Stimulated activated memory B cell treated with anti-CD40 and anti-IgM and Interleukin-4, amounts not matched to agents 10 μg/mL and 1 μg/mL and 100 μg/mL, for 72 hours (primary cell): ENCODE results near the gene HMGB4.

Experiments
- ATAC-seq: fragments of 150-1000 bp; cut with Tn5 transposase; 2 replicates; pipeline ENCODE4 v1.10.0; 2021
- H3K27ac Mint-ChIP-seq: one replicate; pipeline ENCODE4 v1.8.0; 2022; ENCODE audit warnings: mild to moderate bottlenecking, mixed read lengths
- H3K27me3 Mint-ChIP-seq: one replicate; pipeline ENCODE4 v1.8.0; 2022; ENCODE audit warnings: mixed read lengths
- H3K36me3 Mint-ChIP-seq: one replicate; pipeline ENCODE4 v1.8.0; 2022; ENCODE audit warnings: mixed read lengths
- H3K4me1 Mint-ChIP-seq: one replicate; pipeline ENCODE4 v1.8.0; 2022; ENCODE audit warnings: mixed read lengths
- H3K4me3 Mint-ChIP-seq: one replicate; pipeline ENCODE4 v1.8.0; 2022; ENCODE audit warnings: mild to moderate bottlenecking, moderate library complexity, mixed read lengths
- H3K9me3 Mint-ChIP-seq: one replicate; pipeline ENCODE4 v1.8.0; 2022; ENCODE audit warnings: mixed read lengths

Gene HMGB4

DNA sequence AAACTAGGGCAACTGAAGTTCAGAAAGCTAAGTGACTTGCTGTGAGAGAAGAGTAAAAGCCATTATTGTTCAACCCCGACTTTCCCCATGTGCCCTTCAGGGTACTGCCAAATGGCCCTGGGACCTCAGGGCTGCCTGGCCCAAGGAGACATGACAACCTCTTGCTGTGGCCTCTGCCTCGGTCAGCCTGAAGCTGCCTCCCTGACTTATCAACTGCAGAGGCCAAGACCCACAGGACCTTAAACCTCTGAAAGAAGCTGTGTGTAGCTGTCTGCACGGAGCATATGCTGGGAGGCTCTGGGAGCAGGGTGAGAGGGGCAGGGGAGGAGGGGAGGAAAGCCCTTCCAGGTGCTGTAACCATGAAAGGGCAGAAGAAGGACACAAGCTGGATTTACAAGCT lies 35.9 kb downstream of the HMGB4 start:
- Mint-ChIP-seq H3K27ac (no peak overlapping the region), H3K36me3 (no peaks in the 10 kb centered on the region), H3K4me3 (no peak overlapping the region), H3K4me1 (peaks cover 6% of the 10 kb centered on the region), H3K9me3 (no peaks in the 10 kb centered on the region), H3K27me3 (no peaks in the 10 kb centered on the region)
- peak; percentile 21 for ATAC-seq

DNA sequence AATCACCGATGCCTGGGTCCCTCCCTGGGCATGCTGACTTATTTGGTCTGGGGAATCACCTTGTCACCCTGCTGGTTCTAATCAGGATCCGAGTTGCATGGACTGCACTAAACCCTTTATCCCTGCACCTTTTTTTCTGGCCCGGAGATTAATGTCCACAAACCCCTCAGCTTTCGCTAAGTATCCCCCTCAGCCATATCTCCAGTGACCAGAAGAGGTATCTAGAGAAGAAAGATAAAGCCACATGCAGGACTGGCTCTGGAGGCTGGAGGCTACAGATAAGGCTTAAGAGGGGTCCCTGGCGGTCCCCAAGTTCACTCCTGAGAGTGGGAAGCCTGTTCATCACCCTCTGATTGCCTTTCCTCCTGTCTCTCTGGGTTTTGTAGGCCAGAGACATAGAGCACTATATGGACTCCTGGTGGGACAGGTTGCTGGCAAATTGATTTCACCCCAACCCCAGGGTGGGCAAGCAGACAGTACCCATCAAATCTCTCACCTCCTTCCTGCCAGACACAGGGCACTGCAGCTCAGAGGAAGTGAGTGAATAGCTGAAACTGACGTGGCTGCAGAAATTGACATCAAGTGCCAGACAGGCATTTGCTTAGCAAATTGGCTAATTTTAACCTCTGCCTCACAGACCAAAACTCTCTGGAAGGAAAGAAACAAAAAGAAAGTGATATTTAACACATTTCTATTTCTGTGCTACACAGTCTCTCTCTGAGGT lies 38.8 kb downstream of the HMGB4 start:
- H3K4me1 Mint-ChIP-seq: peaks cover 6% of the 10 kb centered on the region
- peaks cover 9% of the 10 kb centered on the region for H3K27me3 Mint-ChIP-seq
- H3K27ac Mint-ChIP-seq: no peak overlapping the region
- no peak overlapping the region for H3K4me3 Mint-ChIP-seq
- ATAC-seq: no peak
- no peaks in the 10 kb centered on the region for H3K9me3 Mint-ChIP-seq
- H3K36me3 Mint-ChIP-seq: no peaks in the 10 kb centered on the region

DNA sequence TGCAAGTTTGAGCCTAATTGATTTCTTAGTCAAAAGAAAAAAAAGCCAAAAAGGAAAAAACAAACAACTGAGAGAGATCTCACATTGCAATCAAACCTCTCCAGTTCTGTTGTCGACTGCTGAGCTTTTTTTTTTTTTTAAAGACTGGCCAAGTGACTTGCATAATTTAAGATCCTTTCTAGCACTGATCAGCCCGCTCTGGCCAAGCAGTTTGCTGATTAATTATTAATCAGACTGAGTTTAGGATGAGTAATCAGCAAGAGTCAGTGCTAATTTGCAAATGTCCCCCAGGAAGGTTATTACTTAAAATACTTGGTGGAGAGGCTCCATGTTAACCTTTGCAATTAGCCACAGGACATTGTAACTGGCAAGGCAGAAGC lies 39.3 kb downstream of the HMGB4 start:
- no peak for ATAC-seq
- Mint-ChIP-seq H3K27ac (peak overlapping the region; percentile 34), H3K36me3 (no peaks in the 10 kb centered on the region), H3K4me1 (peaks cover 6% of the 10 kb centered on the region), H3K9me3 (no peaks in the 10 kb centered on the region), H3K4me3 (no peak overlapping the region), H3K27me3 (peaks cover 9% of the 10 kb centered on the region)

DNA sequence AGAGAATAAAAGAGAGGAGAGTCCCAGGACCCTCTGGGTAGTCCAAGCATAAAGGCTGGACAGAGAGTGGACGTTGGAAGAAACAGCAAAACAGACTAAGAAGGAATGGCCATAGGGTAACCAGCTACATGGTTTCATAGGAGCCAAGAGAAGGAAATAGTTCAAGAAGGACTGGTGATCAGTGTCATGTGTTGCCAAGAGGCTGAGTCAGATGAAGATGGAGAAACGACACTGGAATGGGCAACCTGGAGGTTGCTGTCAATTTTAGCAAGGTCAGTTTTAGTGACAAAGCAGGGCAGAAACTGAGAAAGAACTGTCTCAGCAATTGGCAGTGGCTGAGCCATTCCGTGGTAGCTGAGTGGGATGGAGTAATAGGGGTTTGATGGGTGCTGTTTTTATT lies 41.4 kb downstream of the HMGB4 start:
- no peak overlapping the region for H3K4me3 Mint-ChIP-seq
- H3K4me1 Mint-ChIP-seq: peaks cover 6% of the 10 kb centered on the region
- H3K27me3 Mint-ChIP-seq: peaks cover 9% of the 10 kb centered on the region
- H3K9me3 Mint-ChIP-seq: no peaks in the 10 kb centered on the region
- ATAC-seq: no peak
- H3K36me3 Mint-ChIP-seq: no peaks in the 10 kb centered on the region
- no peak overlapping the region for H3K27ac Mint-ChIP-seq

DNA sequence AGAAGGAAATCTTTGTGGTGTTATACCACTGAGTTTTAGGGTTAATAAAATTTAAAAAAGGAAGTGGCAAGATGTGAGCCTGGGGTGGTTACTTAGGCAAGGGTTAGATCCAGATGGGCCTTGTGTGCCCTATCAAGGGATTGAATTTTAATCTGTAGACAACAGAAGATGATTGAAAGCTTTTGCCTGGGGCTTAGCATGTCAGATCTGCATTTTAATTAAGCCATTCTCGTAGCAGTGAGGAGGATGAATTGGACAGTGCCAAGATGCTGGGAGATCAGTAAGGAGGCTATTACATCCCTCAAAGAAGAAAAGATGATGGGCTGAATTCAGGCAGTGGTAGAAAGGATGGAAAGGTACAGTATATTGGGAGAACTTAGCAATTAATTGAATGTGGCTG lies 42.3 kb downstream of the HMGB4 start:
- ATAC-seq: no peak
- Mint-ChIP-seq H3K9me3 (no peaks in the 10 kb centered on the region), H3K4me1 (peaks cover 6% of the 10 kb centered on the region), H3K27me3 (peaks cover 9% of the 10 kb centered on the region), H3K27ac (no peak overlapping the region), H3K36me3 (no peaks in the 10 kb centered on the region), H3K4me3 (no peak overlapping the region)

DNA sequence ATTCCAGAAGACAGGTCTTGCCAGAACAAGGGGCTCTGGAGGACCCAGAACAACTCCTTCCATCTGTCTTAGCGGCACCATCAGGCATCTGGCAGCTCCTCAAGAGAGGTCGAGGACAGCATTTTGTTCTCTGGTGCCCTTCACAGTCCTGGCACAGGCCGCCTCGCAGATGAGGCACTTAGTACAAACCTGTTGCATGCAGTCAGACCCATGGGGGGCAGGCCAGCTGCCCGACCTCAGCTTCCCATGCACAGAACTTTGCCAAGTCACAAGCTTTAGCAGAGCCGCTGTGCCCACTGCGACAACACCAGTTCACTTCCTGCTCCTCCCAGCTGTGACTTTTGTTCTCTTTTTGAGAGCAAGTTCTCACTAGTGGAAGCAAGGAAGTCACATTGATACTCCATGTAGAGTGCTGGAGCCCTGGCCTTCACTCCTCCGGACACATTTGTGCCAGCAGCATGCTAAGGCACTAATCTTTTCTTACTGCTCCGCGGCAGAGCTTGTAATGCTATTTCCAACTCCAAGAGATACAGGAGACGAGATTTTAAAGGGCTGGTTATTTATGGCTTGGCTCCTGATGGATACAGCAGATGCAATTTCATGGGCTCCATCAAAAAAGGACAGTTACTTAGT lies 44.6 kb downstream of the HMGB4 start:
- Mint-ChIP-seq H3K4me3 (no peak overlapping the region), H3K36me3 (no peaks in the 10 kb centered on the region), H3K27ac (no peak overlapping the region), H3K27me3 (peaks cover 9% of the 10 kb centered on the region), H3K9me3 (no peaks in the 10 kb centered on the region), H3K4me1 (peaks cover 5% of the 10 kb centered on the region)
- ATAC-seq: no peak
